HCT116 (cell line): Measurements from ENCODE around the gene C4BPB. TPM values are rescaled to one million over a fixed set of nuclear protein-coding genes. Genes with fewer than 3 reads are reported as not detected.

Source experiments
- ATAC-seq: fragments of 200-7000 bp; cut with Tn5 transposase; 2 replicates; pipeline ENCODE4 v1.9.1; 2020; ENCODE audit warnings: mild to moderate bottlenecking, moderate library complexity
- BruUV-seq: library from RNA; stranded (reverse); fragments of 400-500 nt; replicated peaks from 2 replicates; lab custom pipeline; 2021; lab: Mats Ljungman, UMichigan
- CTCF ChIA-PET: fragments of 300-600 bp; sonication (Branson Sonifier 250); formaldehyde crosslinking; loops from one replicate; lab custom pipeline; 2021; ENCODE audit warnings: antibody characterized with exemption; lab: Charles Lee
- POLR2A ChIA-PET: fragments of 300-600, 350-600 bp; sonication (Branson Sonifier 250); formaldehyde crosslinking; loops from one replicate; lab custom pipeline; 2021; ENCODE audit warnings: antibody characterized with exemption; lab: Charles Lee
- RAD21 ChIA-PET, 2 experiments: fragments of 300-600 bp; sonication (Branson Sonifier 250); formaldehyde crosslinking; loops; one replicate each; lab custom pipeline; 2023; ENCODE audit warnings: low total read pairs in 2 of 2; ENCODE audit not compliant: uncharacterized antibody in 2 of 2, unreplicated experiment in 2 of 2, low non-redundant PET in 1 of 2; lab: Charles Lee
- DNase-seq: peaks from one replicate; pipeline ENCODE4 v3.0.0-alpha.2; 2010; ENCODE audit warnings: low read depth, low spot score
- H2AFZ ChIP-seq: fragments of 200-600 bp; shearing (Covaris generic), sonication (generic); 2 replicates; pipeline ENCODE4 v1.6.1; 2017; ENCODE audit warnings: low read depth, mixed run types, mixed read lengths, antibody characterized with exemption, low read length; ENCODE audit not compliant: poor library complexity, severe bottlenecking
- H3K27ac ChIP-seq: 2 replicates; pipeline ENCODE4 v1.5.1; 2012; ENCODE audit warnings: low read depth, low read length
- H3K27me3 ChIP-seq: fragments of 200-600 bp; sonication (generic); 2 replicates; pipeline ENCODE4 v1.6.1; 2016; ENCODE audit warnings: mixed run types, low read length, mixed read lengths; ENCODE audit not compliant: insufficient read depth
- H3K36me3 ChIP-seq, 2 experiments: fragments of 200-500 bp in 1 of 2; fragments of 200-600 bp in 1 of 2; sonication (Bioruptor generic) in 1 of 2; sonication (generic) in 1 of 2; 2 replicates each; pipeline versions ENCODE4 v1.5.1 to v1.6.1; 2014 to 2016; ENCODE audit warnings: low read length in 2 of 2, inconsistent platforms in 1 of 2, mixed read lengths in 1 of 2, mixed run types in 1 of 2; ENCODE audit not compliant: insufficient read depth in 2 of 2, control insufficient read depth in 1 of 2
- H3K4me1 ChIP-seq, 2 experiments: fragments of 200-600 bp in 1 of 2; sonication (generic) in 1 of 2; 2 replicates each; pipeline versions ENCODE4 v1.5.1 to v1.6.1; 2012 to 2017; ENCODE audit warnings: low read length in 2 of 2, inconsistent platforms in 1 of 2, mild to moderate bottlenecking in 1 of 2, mixed read lengths in 1 of 2, mixed run types in 1 of 2, moderate library complexity in 1 of 2; ENCODE audit not compliant: insufficient read depth in 2 of 2, control insufficient read depth in 1 of 2
- H3K4me2 ChIP-seq: fragments of 200-600 bp; sonication (generic); 2 replicates; pipeline ENCODE4 v1.6.1; 2017; ENCODE audit warnings: mixed run types, low read length, mixed read lengths
- H3K4me3 ChIP-seq, 2 experiments: fragments of 200-600 bp in 1 of 2; sonication (generic) in 1 of 2; replicated peaks in 1 of 2; 2 replicates each; pipeline ENCODE4 v1.5.1; 2011 to 2016; ENCODE audit warnings: low read length in 2 of 2, control low read depth in 1 of 2, low read depth in 1 of 2, mild to moderate bottlenecking in 1 of 2, mixed read lengths in 1 of 2, mixed run types in 1 of 2
- H3K79me2 ChIP-seq: fragments of 200-600 bp; sonication (generic); 2 replicates; pipeline ENCODE4 v1.6.1; 2017; ENCODE audit warnings: mild to moderate bottlenecking, mixed run types, low read length, moderate library complexity, mixed read lengths; ENCODE audit not compliant: insufficient read depth
- H3K9ac ChIP-seq: fragments of 200-600 bp; sonication (generic); 2 replicates; pipeline ENCODE4 v1.6.1; 2016; ENCODE audit warnings: low read length, mixed read lengths
- H3K9me2 ChIP-seq: fragments of 200-600 bp; sonication (generic), shearing (Covaris generic); 2 replicates; pipeline ENCODE4 v1.6.1; 2017; ENCODE audit warnings: mixed run types, mild to moderate bottlenecking, moderate library complexity; ENCODE audit not compliant: insufficient read depth
- H3K9me3 ChIP-seq, 2 experiments: fragments of 200-500 bp in 1 of 2; fragments of 200-600 bp in 1 of 2; sonication (Bioruptor generic) in 1 of 2; sonication (generic) in 1 of 2; 2 replicates each; pipeline ENCODE4 v1.6.1; 2014 to 2017; ENCODE audit warnings: low read length in 2 of 2, mixed read lengths in 2 of 2, inconsistent platforms in 1 of 2, low read depth in 1 of 2, mild to moderate bottlenecking in 1 of 2, mixed run types in 1 of 2, moderate library complexity in 1 of 2; ENCODE audit not compliant: control insufficient read depth in 1 of 2, insufficient read depth in 1 of 2
- H4K20me1 ChIP-seq: fragments of 200-600 bp; sonication (generic), shearing (Covaris generic); 2 replicates; pipeline ENCODE4 v1.6.1; 2017; ENCODE audit warnings: mixed run types, mild to moderate bottlenecking, moderate library complexity; ENCODE audit not compliant: insufficient read depth
- ATF3 ChIP-seq: IDR thresholded peaks from 2 replicates; pipeline ENCODE4 v1.6.1; 2012
- CBX3 ChIP-seq: IDR thresholded peaks from 2 replicates; pipeline ENCODE4 v1.6.1; 2012; ENCODE audit warnings: low read depth
- CEBPB ChIP-seq: IDR thresholded peaks from 2 replicates; pipeline ENCODE4 v1.6.1; 2012; ENCODE audit warnings: low read depth
- EGR1 ChIP-seq: IDR thresholded peaks from 2 replicates; pipeline ENCODE4 v1.6.1; 2012; ENCODE audit warnings: low read depth
- ELF1 ChIP-seq: IDR thresholded peaks from 2 replicates; pipeline ENCODE4 v1.6.1; 2012; ENCODE audit warnings: low read depth, borderline replicate concordance
- EZH2phosphoT487 ChIP-seq: fragments of 200-600 bp; IDR thresholded peaks from 2 replicates; pipeline ENCODE4 v1.6.1; 2018; ENCODE audit warnings: antibody characterized with exemption, borderline replicate concordance
- FOSL1 ChIP-seq: IDR thresholded peaks from 2 replicates; pipeline ENCODE4 v1.6.1; 2012; ENCODE audit warnings: low read depth
- JUND ChIP-seq: IDR thresholded peaks from 2 replicates; pipeline ENCODE4 v1.6.1; 2012
- MAX ChIP-seq: IDR thresholded peaks from 2 replicates; pipeline ENCODE4 v1.6.1; 2012
- POLR2A ChIP-seq: IDR thresholded peaks from 2 replicates; pipeline ENCODE4 v1.7.0; 2011; ENCODE audit warnings: borderline replicate concordance; ENCODE audit not compliant: insufficient read depth, insufficient read length; ENCODE audit errors: extremely low read depth
- POLR2AphosphoS5 ChIP-seq: IDR thresholded peaks from 2 replicates; pipeline ENCODE4 v1.6.1; 2011; ENCODE audit warnings: mild to moderate bottlenecking, low read depth, low read length, moderate library complexity
- RAD21 ChIP-seq: IDR thresholded peaks from 2 replicates; pipeline ENCODE4 v1.6.1; 2012; ENCODE audit warnings: low read depth, mild to moderate bottlenecking
- SIN3A ChIP-seq: IDR thresholded peaks from 2 replicates; pipeline ENCODE4 v1.6.1; 2012; ENCODE audit warnings: low read depth
- SP1 ChIP-seq: IDR thresholded peaks from 2 replicates; pipeline ENCODE4 v1.6.1; 2012; ENCODE audit warnings: low read depth
- TCF7L2 ChIP-seq: IDR thresholded peaks from 2 replicates; pipeline ENCODE4 v1.7.0; 2011; ENCODE audit warnings: borderline replicate concordance, inconsistent platforms; ENCODE audit not compliant: insufficient read depth, insufficient read length; ENCODE audit errors: extremely low read depth
- YY1 ChIP-seq: IDR thresholded peaks from 2 replicates; pipeline ENCODE4 v1.6.1; 2011; ENCODE audit warnings: low read length, low read depth, moderate library complexity, mild to moderate bottlenecking; ENCODE audit not compliant: insufficient replicate concordance; ENCODE audit errors: extremely low read depth
- ZFX ChIP-seq: fragments of 450-650 bp; IDR thresholded peaks from 2 replicates; pipeline ENCODE4 v1.6.1; 2017
- ZNF274 ChIP-seq: fragments of 200-500 bp; sonication (Bioruptor generic); IDR thresholded peaks from 2 replicates; pipeline ENCODE4 v1.6.1; 2014; ENCODE audit warnings: mild to moderate bottlenecking, low read depth, low read length, inconsistent platforms
- intact Hi-C: fragments of 100-400 bp; cut with micrococcal nuclease; formaldehyde crosslinking; loops from 2 replicates; pipeline ENCODE4 v1.10.0; 2022
- total RNA-seq: library from RNA; stranded (reverse); gene quantifications from one replicate; pipeline ENCODE4 v1.2.1, GENCODE V29; 2021; ENCODE audit not compliant: unreplicated experiment

The C4BPB gene
- total RNA-seq, 1 experiment from 2014 or later: not detected

GRCh38 chr1:207140536-207140935 lies 51.9 kb downstream of the C4BPB start:
- intact Hi-C loops: no loop called here
- Histone ChIP-seq H3K4me3 (no peak overlapping the region), H3K4me2 (no peak overlapping the region), H3K36me3 (no peaks in the 10 kb centered on the region), H3K9ac (no peak overlapping the region), H4K20me1 (no peaks in the 10 kb centered on the region), H3K9me3 (no peaks in the 10 kb centered on the region), H3K79me2 (no peaks in the 10 kb centered on the region), H3K4me1 (no peaks in the 10 kb centered on the region), H2AFZ (no peak overlapping the region), H3K9me2 (no peaks in the 10 kb centered on the region), H3K27me3 (no peaks in the 10 kb centered on the region), H3K27ac (no peak overlapping the region)
- no peak for ATAC-seq
- TF ChIP-seq MAX (no peak), RAD21 (no peak), ZFX (no peak), ELF1 (no peak), FOSL1 (no peak), POLR2A (no peak), CBX3 (no peak), CEBPB (no peak), YY1 (no peak), ZNF274 (no peak), TCF7L2 (no peak), EZH2phosphoT487 (no peak), POLR2AphosphoS5 (no peak), JUND (no peak), EGR1 (no peak), SP1 (no peak), SIN3A (no peak), ATF3 (no peak)
- POLR2A ChIA-PET: no interaction called here
- DNase-seq: no peak
- CTCF ChIA-PET: no interaction called here
- RAD21 ChIA-PET: no interaction called here
- no TSS peak for BruUV-seq
